HG03196 (cell line): Measurements from ENCODE around the gene RPN2.

Experiments
- ATAC-seq: cut with Tn5 transposase; IDR thresholded peaks from one replicate; pipeline ENCODE4 v1.9.1; 2021; ENCODE audit not compliant: unreplicated experiment

RPN2 gene

GRCh38 chr20:37209193-37209592, 30.1 kb downstream of the RPN2 start:
- ATAC-seq: no peak

DNA sequence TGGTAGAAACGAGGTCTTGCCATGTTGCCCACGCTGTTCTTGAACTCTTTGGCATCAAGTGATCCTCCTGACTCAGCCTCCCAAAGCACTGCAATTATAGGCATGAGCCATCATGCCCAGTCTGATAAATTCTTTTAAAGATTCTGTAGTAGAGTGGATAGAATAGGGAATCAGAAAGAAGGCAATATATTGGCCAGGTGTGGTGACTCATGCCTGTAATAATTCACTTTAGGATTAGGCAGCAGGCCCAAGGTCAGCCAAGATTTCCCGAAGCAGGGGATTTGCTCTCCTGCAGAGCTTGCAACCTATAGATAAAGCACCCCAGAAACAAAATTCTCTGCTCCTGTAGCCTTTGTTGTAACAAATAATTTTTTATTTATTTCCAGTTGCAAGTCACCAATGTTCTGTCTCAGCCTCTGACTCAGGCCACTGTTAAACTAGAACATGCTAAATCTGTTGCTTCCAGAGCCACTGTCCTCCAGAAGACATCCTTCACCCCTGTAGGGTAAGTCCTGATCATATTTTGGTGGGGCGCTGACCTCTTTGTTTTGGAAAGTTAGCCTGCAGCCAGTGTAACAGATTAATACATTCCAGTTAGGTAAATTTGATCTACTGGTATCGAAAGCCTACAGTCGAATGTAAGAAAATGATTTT, 30.7 kb downstream of the RPN2 start:
- no peak for ATAC-seq

- ATAC-seq: no peak
These were observed 39.3 kb downstream of the RPN2 start for GRCh38 chr20:37218441-37218840.

DNA sequence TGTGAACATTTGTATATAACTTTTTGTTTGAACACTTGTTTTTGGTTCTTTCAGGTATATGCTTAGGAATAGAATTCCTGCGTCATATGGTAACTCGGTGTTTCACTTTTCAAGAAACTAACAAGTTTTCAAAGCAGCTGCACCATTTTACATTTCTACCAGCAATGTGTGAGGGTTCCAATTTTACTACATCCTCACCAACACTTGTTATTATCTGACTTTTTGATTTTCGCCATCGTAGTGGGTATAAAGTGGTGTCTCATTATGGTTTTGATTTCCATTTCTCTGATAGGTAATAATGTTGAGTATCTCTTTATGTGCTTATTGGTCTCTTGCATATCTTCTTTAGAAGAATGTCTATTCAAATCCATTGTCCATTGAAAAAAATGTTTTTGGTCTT, 39.8 kb downstream of the RPN2 start:
- no peak for ATAC-seq

DNA sequence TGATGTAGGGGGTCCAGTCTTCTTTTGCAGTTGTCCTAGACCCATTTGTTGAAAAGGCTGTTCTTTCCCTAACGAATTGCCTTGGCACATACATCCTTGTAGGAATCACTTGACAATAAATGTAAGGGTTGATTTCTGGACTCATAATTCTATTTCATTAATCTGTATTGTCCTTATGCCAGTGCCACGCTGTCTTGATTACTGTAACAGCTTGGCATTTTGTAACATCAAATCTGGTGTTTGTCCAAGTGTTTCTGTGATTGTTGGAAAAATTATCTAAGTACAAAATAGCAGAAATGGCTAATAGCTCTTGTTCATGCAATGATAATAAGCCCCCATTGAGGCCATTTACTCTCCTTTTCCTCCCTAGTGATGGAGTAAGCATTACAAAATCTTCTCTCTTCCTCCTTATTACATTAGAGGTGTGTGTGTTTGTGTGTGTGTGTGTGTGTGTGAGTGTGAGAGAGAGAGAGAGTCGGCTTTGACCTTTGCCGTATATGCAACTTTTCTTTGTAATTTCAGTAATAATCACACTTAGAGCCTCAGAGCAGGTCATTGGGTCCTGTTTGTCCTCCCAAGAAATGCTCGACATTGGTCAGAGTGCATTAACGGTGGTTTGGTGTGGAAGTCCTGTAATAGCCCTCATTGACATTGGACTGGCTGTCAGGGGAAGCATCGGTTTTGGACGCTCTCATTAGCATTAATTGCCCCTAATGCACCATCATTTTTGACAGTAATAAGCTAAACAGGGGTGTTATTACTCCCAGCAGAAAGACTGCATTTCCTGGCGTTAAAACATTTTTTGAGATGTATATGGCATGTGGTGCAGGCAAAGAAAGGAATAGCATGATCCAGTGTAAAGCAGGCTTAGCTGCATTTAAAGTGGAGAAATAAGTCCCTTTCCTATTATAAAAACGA, 40.9 kb downstream of the RPN2 start:
- no peak for ATAC-seq

GRCh38 chr20:37220731-37221130, 41.6 kb downstream of the RPN2 start:
- ATAC-seq: no peak

DNA sequence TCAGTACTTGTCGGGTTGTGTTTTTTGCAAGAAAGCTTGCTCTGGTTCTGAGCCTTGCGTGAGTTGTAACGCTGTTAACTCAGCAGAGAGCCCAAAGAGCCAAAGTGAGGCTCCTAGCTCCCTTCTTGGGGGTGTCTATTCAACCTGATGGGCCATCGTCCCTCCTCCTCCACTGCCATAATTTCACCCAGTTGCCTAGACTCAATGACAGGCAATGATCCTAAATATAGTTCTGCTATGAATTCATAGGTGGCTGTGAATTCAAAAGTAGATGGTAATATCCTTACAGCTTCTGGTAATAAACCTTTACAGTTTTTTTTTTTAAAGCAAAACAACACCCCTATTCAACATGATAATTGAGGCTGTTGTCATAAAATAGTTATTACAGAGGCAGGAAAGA, 43.0 kb downstream of the RPN2 start:
- ATAC-seq: no peak

DNA sequence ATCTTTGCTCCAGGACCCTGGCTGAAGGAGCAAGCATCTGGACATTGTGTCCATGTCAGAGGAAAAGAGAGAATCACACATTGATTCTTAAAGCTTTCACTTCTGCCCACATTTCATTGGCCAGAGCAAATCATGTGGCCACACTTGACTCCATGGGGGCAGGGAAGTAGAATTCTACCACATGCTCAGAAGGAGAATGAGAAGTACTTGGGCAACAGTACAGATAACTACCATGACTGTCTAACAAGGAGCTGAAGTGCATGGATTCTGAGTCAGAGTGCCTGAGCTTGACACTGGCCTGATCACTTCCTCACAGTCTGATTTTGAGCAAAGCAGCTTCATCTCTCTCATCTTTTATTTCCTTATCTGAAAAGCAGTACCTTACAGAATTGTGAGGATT, 43.9 kb downstream of the RPN2 start:
- no peak for ATAC-seq

DNA sequence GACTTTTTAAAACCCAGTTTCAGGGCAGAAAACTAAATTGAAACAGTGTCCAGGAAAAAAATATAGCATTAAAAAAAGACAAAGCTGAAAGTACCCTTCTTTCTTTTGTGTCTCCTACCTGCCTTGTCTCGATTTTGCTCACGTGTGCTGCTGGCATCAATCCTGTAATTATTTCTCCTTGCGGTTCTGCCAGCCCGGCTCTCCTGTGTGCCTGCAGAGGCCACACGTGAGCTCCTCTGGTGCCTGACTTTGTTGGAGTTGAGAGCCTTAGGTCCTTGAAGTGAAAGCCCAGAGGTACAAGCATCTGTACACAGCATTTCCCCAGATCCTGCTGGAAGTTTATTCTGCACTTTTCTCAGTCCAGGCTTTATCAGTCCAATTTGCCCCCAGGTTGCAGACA, 46.0 kb downstream of the RPN2 start:
- no peak for ATAC-seq

DNA sequence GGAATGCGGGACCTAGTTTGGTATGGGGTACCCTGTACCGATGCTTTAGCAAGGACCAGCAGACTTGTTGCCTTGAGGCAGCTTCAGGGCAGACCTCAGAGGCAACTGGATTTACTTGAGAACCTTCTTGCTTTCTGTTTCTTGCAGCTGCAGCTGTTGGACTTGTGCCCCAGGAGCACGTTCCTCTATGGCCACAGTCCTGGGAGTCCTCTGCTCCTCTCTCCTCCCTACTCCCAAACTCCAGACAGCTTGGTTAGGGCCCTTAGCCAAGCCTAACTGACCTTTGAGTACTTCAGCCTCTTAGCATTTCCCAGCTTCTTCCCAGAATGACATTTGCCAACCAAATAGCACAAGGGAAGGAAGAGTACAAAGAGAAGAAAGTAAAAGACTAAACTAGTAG, 47.8 kb downstream of the RPN2 start:
- ATAC-seq: no peak

DNA sequence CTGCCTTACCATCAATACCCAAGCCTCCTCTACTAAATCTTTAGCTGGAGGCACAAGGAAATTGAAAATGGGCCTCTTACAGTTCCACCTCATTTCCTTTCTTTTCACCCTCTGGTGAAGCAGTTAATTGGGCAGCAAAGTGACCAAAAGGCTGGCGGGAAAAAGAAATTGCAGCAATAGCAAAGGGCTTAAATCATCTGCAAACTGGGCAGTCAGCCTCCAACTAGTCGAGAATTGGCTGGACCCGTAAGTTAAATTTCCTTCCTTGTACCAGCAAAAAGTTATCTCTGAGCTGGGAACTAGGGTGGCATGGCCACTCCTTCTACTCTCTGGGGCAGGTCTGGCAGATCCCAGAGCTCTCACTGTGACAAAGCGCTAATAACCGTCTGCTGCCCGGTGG, 49.0 kb downstream of the RPN2 start:
- ATAC-seq: no peak

GRCh38 chr20:37228656-37229055, 49.5 kb downstream of the RPN2 start:
- no peak for ATAC-seq

DNA sequence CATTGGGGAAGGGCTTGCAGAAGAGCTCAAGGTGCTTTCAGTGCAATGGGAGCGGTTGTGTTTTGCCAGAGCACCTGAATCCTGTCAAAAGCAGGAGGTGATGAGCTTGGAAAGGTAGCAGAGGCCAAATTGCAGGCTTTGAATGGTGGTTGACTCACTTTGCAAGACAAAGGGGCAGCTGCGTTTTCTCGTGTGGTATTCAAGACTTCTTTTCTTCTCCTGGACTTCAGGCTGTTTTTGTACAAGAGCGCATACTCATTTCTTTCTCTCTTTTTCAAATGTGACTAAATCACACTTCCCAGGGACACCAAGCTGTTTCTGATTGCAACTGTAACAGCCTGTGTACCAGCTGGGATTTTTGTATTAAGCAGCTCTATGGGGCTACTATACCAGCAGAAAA, 50.2 kb downstream of the RPN2 start:
- no peak for ATAC-seq

DNA sequence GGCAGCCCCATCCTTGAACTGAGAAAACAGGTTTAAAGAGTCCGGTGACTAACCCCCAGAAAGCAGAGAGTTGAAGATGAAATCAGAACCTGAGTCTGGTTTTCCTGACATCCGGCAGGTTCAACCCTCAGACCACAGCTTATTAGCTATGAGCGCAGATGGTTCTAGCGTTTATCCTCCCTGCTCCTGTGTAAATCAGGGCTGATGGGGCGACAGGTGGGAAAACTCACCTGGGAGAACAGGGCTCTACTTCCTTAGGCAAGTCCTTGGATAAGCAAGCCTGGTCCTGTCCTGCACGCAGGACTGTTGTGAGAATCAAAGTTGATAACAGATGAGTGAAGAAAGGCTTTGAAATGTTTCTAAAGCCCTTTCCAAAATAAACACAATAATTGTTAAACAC, 51.1 kb downstream of the RPN2 start:
- no peak for ATAC-seq

- ATAC-seq: no peak
These were observed 53.0 kb downstream of the RPN2 start for GRCh38 chr20:37231947-37232630.

- ATAC-seq: no peak
These were observed 54.6 kb downstream of the RPN2 start for GRCh38 chr20:37233548-37234253.

- ATAC-seq: no peak
These were observed 55.1 kb downstream of the RPN2 start for GRCh38 chr20:37234254-37234581.

GRCh38 chr20:37235065-37235464, 55.9 kb downstream of the RPN2 start:
- ATAC-seq: no peak

DNA sequence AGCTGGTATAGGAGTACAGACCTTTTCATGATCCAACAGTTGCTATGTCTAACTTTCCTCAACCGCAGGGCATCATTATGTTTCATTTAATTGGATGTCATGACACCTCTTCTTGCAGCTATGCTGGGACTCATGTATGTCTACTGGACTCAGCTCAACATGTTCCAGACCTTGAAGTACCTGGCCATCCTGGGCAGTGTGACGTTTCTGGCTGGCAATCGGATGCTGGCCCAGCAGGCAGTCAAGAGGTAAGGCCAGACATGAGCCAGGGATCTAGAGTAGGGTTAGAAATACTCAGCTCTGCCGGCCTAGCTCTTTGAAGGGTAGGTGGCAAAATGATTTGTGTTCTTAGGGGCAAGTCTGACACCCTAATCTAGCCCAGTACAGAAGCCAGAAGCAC, 57.3 kb downstream of the RPN2 start:
- no peak for ATAC-seq

GRCh38 chr20:37237656-37238055, 58.5 kb downstream of the RPN2 start:
- ATAC-seq: no peak

DNA sequence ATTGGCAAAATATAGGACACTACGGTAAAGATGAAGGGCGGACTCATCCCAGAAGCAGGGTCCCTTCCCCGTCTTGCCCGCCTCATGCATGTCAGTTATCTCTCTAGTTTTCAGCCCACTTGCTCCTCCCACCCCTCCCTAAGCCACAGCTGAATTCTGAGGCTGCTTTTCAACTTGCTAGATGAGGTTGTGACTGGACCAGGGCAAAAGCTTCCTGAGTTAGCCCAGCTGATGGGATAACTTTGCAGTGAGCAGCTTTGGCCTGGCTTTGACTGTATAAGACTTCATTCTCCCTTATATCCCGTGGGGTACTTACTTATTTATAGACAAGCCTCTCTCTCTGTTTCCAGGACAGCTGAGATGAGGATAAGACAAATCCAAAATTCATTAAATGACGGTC, 59.3 kb downstream of the RPN2 start:
- ATAC-seq: no peak
